ENCODE measurements around the gene MYL2.

MYL2 gene

DNA sequence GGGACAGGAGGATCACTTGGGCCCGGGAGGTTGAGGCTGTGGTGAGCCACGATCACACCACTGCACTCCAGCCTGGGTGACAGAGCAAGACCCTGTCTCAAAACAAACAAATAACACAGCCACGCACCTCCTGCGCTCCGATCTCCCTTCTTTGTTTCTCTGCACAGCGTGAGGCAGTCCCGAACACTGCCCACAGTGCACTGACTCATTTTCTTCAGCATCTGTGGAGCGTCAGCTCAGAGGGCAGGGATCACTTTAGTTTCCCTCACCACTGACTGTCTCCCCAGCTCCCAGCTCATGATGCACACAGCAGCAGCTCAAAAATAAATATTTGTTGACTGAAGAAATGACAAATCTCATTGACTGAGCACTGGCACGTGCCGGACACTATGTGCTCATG is 883 bp upstream of the MYL2 start:
- Histone ChIP-seq H3K4me3 (no peak overlapping the region), H3K27me3 (peaks cover 0 to 45% of the 10 kb centered on the region in 2 donors), H3K36me3 (no peaks in the 10 kb centered on the region), H3K9me3 (no peaks in the 10 kb centered on the region), H3K4me1 (no peaks in the 10 kb centered on the region), H3K27ac (no peak overlapping the region)
- no peak for DNase-seq
- TF ChIP-seq, protein P1, sequence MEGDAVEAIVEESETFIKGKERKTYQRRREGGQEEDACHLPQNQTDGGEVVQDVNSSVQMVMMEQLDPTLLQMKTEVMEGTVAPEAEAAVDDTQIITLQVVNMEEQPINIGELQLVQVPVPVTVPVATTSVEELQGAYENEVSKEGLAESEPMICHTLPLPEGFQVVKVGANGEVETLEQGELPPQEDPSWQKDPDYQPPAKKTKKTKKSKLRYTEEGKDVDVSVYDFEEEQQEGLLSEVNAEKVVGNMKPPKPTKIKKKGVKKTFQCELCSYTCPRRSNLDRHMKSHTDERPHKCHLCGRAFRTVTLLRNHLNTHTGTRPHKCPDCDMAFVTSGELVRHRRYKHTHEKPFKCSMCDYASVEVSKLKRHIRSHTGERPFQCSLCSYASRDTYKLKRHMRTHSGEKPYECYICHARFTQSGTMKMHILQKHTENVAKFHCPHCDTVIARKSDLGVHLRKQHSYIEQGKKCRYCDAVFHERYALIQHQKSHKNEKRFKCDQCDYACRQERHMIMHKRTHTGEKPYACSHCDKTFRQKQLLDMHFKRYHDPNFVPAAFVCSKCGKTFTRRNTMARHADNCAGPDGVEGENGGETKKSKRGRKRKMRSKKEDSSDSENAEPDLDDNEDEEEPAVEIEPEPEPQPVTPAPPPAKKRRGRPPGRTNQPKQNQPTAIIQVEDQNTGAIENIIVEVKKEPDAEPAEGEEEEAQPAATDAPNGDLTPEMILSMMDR (IDR thresholded peaks at IDR 0.05) = no peak
- intact Hi-C loops (cut with DNase I; ENCODE audit: low total_unique reads) = no loop called here

DNA sequence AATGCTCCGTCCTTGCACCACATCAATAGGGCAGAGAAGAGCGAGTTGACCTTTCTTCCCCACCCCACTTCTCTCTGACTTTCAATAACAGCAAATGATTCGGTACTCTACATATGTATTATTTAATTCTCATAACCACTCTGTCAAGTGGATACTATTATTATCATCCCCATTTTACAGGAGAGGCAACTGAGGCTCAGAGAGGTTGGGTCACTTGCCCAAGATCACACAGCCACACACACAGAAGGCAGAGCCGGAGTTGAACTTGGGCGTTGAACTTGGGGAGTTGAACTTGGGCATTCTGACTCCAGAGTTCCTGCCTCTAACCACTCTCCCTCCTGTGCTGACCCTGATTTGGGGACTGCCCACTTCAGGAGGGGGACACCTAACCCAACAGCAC is 659 bp downstream of the MYL2 start:
- Histone ChIP-seq H3K36me3 (no peaks in the 10 kb centered on the region), H3K4me3 (no peak overlapping the region), H3K27ac (no peak overlapping the region), H3K27me3 (peaks cover 0 to 40% of the 10 kb centered on the region in 2 donors), H3K9me3 (no peaks in the 10 kb centered on the region), H3K4me1 (no peaks in the 10 kb centered on the region)
- DNase-seq = no peak
- intact Hi-C loops (cut with DNase I; ENCODE audit: low total_unique reads) = no loop called here
- TF ChIP-seq, protein P1 (IDR thresholded peaks at IDR 0.05) = no peak

DNA sequence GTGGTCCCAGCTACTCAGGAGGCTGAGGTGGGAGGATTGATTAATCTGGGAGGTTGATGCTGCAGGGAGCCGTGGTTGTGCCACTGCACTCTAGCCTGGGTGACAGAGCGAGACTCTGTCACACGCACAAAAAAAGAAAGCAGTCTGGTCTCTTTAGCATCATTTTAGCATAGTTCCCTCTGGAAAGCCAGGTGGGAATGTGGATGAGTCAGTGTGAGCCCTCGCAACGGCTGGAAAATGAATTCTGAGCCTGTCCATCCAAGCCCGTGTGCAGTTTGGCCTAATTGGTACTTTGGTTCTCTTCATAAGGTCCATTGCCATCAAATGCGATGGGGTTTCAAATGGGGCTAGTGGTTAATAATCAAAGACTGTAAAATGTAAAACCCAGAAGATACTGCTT is 2.4 kb downstream of the MYL2 start:
- no peak for DNase-seq
- Histone ChIP-seq H3K36me3 (no peaks in the 10 kb centered on the region), H3K4me3 (no peak overlapping the region), H3K4me1 (no peaks in the 10 kb centered on the region), H3K27ac (no peak overlapping the region), H3K9me3 (no peaks in the 10 kb centered on the region), H3K27me3 (peaks cover 0 to 26% of the 10 kb centered on the region in 2 donors)
- TF ChIP-seq, protein P1 (IDR thresholded peaks at IDR 0.05) = no peak
- intact Hi-C loops (cut with DNase I; ENCODE audit: low total_unique reads) = no loop called here

DNA sequence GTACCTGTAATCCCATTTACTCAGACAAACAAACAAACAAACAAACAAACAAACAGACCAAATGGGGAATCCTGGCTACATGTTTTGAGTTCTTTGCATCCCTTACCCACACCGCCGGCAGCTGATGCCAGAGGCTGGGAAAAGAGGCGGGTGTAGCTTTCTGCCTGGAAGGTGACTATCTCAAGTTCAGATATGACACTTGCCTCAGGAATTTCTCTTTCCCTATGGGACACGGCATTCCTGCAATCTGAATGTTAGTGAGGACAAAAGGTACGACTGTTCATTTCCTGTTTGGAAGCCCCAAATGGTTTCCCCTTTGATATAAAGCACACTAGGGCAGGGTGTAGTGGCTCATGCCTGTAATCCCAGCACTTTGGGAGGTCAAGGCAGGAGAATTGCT is 2.9 kb downstream of the MYL2 start:
- Histone ChIP-seq H3K27ac (no peak overlapping the region), H3K4me1 (no peaks in the 10 kb centered on the region), H3K4me3 (no peak overlapping the region), H3K9me3 (no peaks in the 10 kb centered on the region), H3K36me3 (no peaks in the 10 kb centered on the region), H3K27me3 (peaks cover 0 to 21% of the 10 kb centered on the region in 2 donors)
- TF ChIP-seq, protein P1 (IDR thresholded peaks at IDR 0.05) = no peak
- DNase-seq = no peak
- intact Hi-C loops (cut with DNase I; ENCODE audit: low total_unique reads) = no loop called here

DNA sequence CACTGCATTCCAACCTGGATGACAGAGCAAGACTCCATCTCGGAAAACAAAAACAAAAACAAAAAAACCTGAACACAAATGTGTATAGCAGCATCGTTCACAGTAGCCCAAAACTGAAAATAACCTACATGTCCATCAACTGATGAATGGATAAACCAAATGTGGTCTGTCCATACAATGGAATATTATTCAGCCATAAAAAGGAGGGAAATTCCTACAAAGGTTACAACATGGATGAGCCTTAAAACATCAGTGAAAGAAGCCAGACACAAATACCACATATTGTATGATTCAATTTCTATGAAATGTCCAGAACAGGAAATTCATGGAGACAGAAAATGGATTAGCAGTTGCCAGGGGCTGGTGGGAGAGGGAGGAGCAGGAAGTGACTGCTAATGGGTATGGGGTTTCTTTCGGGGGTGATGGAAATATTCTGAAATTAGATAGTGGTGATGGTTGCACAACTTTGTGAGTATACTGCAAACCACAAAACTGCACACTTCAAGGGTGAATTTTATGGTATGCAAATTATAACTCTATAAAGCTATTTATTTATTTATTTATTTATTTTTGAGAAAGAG is 4.0 kb downstream of the MYL2 start:
- intact Hi-C loops (cut with DNase I; ENCODE audit: low total_unique reads) = no loop called here
- Histone ChIP-seq H3K4me1 (no peaks in the 10 kb centered on the region), H3K27me3 (peaks cover 0 to 16% of the 10 kb centered on the region in 2 donors), H3K9me3 (no peaks in the 10 kb centered on the region), H3K27ac (no peak overlapping the region), H3K36me3 (no peaks in the 10 kb centered on the region), H3K4me3 (no peak overlapping the region)
- no peak for DNase-seq
- TF ChIP-seq, protein P1 (IDR thresholded peaks at IDR 0.05) = no peak

All from tibial artery (tissue), 4 donors.